MCF 10A (cell line): Measurements from ENCODE around the gene C1orf141. TPM values are rescaled to one million over a fixed set of nuclear protein-coding genes. Genes with fewer than 3 reads are reported as not detected.

Experiments
- BruUV-seq: library from RNA; stranded (reverse); fragments of 400-500 nt; replicated peaks from 2 replicates; lab custom pipeline; 2021; lab: Mats Ljungman, UMichigan
- CTCF ChIA-PET: fragments of 300-600 bp; sonication (Branson Sonifier 250); formaldehyde crosslinking; extraction: SDS; loops from one replicate; lab custom pipeline; 2021; ENCODE audit warnings: antibody characterized with exemption, inconsistent platforms; lab: Yijun Ruan, JAX
- POLR2A ChIA-PET: fragments of 300-600, 350-650 bp; sonication (Branson Sonifier 250); formaldehyde crosslinking; extraction: SDS; loops from one replicate; lab custom pipeline; 2020; ENCODE audit warnings: antibody characterized with exemption, inconsistent platforms; lab: Yijun Ruan, JAX
- DNase-seq: peaks from one replicate; pipeline ENCODE4 v3.0.0-alpha.2; 2018; ENCODE audit not compliant: unreplicated experiment
- H3K27ac Mint-ChIP-seq: one replicate; pipeline ENCODE4 v1.8.0; 2022; ENCODE audit warnings: mild to moderate bottlenecking, low read depth, mixed read lengths; ENCODE audit not compliant: unreplicated experiment
- H3K27me3 Mint-ChIP-seq: one replicate; pipeline ENCODE4 v1.8.0; 2022; ENCODE audit warnings: mixed read lengths; ENCODE audit not compliant: insufficient read depth, unreplicated experiment
- H3K36me3 Mint-ChIP-seq: one replicate; pipeline ENCODE4 v1.8.0; 2022; ENCODE audit warnings: mild to moderate bottlenecking, moderate library complexity, mixed read lengths; ENCODE audit not compliant: insufficient read depth, unreplicated experiment
- H3K4me1 Mint-ChIP-seq: one replicate; pipeline ENCODE4 v1.8.0; 2022; ENCODE audit warnings: mixed read lengths; ENCODE audit not compliant: insufficient read depth, unreplicated experiment
- H3K4me3 Mint-ChIP-seq: one replicate; pipeline ENCODE4 v1.8.0; 2022; ENCODE audit warnings: mild to moderate bottlenecking, moderate library complexity, mixed read lengths; ENCODE audit not compliant: unreplicated experiment
- H3K9me3 Mint-ChIP-seq: one replicate; pipeline ENCODE4 v1.8.0; 2022; ENCODE audit warnings: mixed read lengths; ENCODE audit not compliant: unreplicated experiment
- intact Hi-C: fragments of 100-400 bp; cut with micrococcal nuclease; formaldehyde crosslinking; loops from 2 replicates; pipeline ENCODE4 v1.14.1; 2022
- total RNA-seq: library from RNA; stranded (reverse); gene quantifications from 2 replicates; pipeline ENCODE4 v1.2.3, GENCODE V29; 2022
- TF ChIP-seq, protein P1 (sequence below): fragments of 200-600 bp; IDR thresholded peaks from one replicate; pipeline ENCODE4 v1.8.0; 2022; ENCODE audit warnings: antibody characterized with exemption, mild to moderate bottlenecking; ENCODE audit not compliant: unreplicated experiment

The C1orf141 gene
- total RNA-seq, 1 experiment from 2014 or later = not detected

DNA sequence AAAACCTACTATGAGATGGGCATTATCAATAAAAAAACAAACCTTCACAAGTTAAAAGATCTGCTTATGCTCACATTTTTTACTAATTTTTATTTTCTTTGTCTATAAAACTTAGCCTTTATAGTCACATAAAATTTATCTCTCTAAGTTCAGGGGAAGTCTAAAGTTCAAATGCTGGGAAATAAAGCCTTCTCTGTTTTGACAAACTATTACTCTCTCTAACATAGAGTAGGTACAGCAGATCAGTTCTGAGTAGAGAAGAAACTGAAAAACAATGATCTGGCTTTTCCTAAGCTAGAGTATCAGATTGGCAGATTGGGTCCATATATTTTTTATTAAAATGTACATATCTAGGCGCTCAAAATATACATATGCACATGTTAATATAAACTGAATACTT is 31.2 kb downstream of the C1orf141 start:
- no peak for DNase-seq
- H3K9me3 Mint-ChIP-seq = no peaks in the 10 kb centered on the region
- TF ChIP-seq, protein P1, sequence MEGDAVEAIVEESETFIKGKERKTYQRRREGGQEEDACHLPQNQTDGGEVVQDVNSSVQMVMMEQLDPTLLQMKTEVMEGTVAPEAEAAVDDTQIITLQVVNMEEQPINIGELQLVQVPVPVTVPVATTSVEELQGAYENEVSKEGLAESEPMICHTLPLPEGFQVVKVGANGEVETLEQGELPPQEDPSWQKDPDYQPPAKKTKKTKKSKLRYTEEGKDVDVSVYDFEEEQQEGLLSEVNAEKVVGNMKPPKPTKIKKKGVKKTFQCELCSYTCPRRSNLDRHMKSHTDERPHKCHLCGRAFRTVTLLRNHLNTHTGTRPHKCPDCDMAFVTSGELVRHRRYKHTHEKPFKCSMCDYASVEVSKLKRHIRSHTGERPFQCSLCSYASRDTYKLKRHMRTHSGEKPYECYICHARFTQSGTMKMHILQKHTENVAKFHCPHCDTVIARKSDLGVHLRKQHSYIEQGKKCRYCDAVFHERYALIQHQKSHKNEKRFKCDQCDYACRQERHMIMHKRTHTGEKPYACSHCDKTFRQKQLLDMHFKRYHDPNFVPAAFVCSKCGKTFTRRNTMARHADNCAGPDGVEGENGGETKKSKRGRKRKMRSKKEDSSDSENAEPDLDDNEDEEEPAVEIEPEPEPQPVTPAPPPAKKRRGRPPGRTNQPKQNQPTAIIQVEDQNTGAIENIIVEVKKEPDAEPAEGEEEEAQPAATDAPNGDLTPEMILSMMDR = no peak
- H3K4me3 Mint-ChIP-seq = no peak overlapping the region
- no TSS peak for BruUV-seq
- no peak overlapping the region for H3K27ac Mint-ChIP-seq
- intact Hi-C loops = no loop called here
- no peaks in the 10 kb centered on the region for H3K36me3 Mint-ChIP-seq
- ChIA-PET CTCF (no interaction called here), POLR2A (interaction anchor here (1.3 kb wide), 1 partner anchor 13 kb away, joined by 3 read pairs; no protein-coding TSS in a partner anchor)
- H3K27me3 Mint-ChIP-seq = no peaks in the 10 kb centered on the region
- no peaks in the 10 kb centered on the region for H3K4me1 Mint-ChIP-seq

DNA sequence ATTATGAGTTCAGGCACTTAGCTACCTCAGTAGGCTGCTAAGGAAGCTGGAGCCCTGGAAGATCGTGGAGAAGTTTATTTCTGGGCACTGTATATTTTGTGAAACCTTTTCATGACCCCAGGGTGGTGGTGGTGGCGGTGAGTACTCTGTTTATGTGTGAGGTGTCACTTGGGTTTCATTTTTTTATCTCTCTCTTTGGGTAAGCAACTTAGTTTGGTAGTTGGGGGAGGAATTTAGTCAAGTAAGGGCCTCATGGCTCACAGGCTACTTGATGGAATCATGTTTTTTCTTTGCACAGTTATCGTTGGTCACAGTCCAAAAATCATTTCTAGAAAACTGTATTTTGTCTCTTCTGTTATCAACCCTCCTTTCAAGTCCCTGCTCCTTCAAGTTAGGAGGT is 33.9 kb downstream of the C1orf141 start:
- ChIA-PET CTCF (no interaction called here), POLR2A (no interaction called here)
- intact Hi-C loops = no loop called here
- TF ChIP-seq, protein P1 = no peak
- H3K36me3 Mint-ChIP-seq = no peaks in the 10 kb centered on the region
- H3K4me1 Mint-ChIP-seq = no peaks in the 10 kb centered on the region
- no peak overlapping the region for H3K4me3 Mint-ChIP-seq
- no peak overlapping the region for H3K27ac Mint-ChIP-seq
- no peaks in the 10 kb centered on the region for H3K9me3 Mint-ChIP-seq
- DNase-seq = no peak
- no peaks in the 10 kb centered on the region for H3K27me3 Mint-ChIP-seq
- no TSS peak for BruUV-seq

DNA sequence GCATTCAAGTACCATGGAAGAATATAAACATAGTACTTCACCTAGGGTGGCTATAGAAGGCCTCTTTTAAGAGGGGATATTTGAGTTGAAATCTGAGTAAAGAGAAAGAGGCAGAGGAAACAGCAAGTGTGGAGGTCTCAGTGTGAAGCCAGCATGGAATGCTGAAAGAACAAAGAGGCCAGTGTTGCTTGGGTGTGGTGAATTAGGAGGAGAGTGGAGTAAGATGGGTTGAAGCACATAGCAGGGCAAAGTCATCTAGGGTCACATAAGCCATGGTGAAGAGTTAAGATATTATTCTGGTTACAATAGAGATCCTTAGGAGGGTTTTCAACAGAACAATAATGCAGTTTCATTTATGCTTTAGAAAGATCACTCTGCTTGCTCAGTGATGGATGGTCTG is 37.5 kb downstream of the C1orf141 start:
- POLR2A ChIA-PET = no interaction called here
- DNase-seq = no peak
- H3K27ac Mint-ChIP-seq = no peak overlapping the region
- TF ChIP-seq, protein P1 = no peak
- H3K36me3 Mint-ChIP-seq = no peaks in the 10 kb centered on the region
- H3K27me3 Mint-ChIP-seq = no peaks in the 10 kb centered on the region
- BruUV-seq = no TSS peak
- CTCF ChIA-PET = no interaction called here
- H3K9me3 Mint-ChIP-seq = no peaks in the 10 kb centered on the region
- no peak overlapping the region for H3K4me3 Mint-ChIP-seq
- intact Hi-C loops = no loop called here
- H3K4me1 Mint-ChIP-seq = peaks cover 5% of the 10 kb centered on the region

DNA sequence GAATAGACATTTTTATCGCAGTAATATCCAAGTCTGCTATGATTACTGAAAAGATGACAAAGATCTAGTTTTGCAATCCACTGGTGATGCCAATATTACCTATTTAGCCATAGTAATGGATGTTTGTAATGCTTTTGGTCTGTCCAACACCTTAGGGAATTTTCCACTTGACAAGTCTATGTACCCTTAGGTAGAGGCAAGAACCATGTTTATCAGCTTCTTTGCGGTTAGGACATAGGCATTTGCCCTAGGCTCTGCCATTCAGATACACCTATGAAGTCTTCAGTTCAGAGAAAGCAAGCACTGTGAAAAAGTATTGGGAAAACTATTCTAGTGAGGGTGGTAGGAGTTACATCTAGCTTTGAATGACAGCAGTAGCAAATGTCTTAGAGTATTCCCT is 40.6 kb downstream of the C1orf141 start:
- ChIA-PET POLR2A (interaction anchor here (0.8 to 1.3 kb wide), 2 partner anchors 32 to 54 kb away, joined by 3 read pairs; no protein-coding TSS in a partner anchor), CTCF (no interaction called here)
- Mint-ChIP-seq H3K9me3 (no peaks in the 10 kb centered on the region), H3K36me3 (no peaks in the 10 kb centered on the region), H3K27ac (no peak overlapping the region), H3K27me3 (no peaks in the 10 kb centered on the region), H3K4me1 (peaks cover 5% of the 10 kb centered on the region), H3K4me3 (no peak overlapping the region)
- TF ChIP-seq, protein P1 = no peak
- BruUV-seq = no TSS peak
- intact Hi-C loops = no loop called here
- DNase-seq = peak; percentile 3
